GM23338 (cell line): ENCODE results near the gene PALLD. TPM values are rescaled to one million over a fixed set of nuclear protein-coding genes. Genes with fewer than 3 reads are reported as not detected.
A peak's percentile ranks its signal among the peaks of the same experiment; 100 is the strongest.

Experiments used
- ATAC-seq: fragments of 200-7000 bp; cut with Tn5 transposase; 3 replicates; pipeline ENCODE4 v1.9.1; 2020
- DNase-seq: peaks from one replicate; pipeline ENCODE4 v3.0.0-alpha.2; 2015; ENCODE audit warnings: low spot score
- H2AFZ ChIP-seq: fragments of 200-600 bp; sonication (generic); 2 replicates; pipeline ENCODE4 v1.8.0; 2016; ENCODE audit warnings: antibody characterized with exemption, mild to moderate bottlenecking, moderate library complexity
- H3F3A ChIP-seq: fragments of 200-600 bp; sonication (generic); replicated peaks from 2 replicates; pipeline ENCODE4 v1.8.0; 2017; ENCODE audit warnings: antibody characterized with exemption, mixed run types, low read depth
- H3K27ac ChIP-seq: fragments of 200-600 bp; sonication (generic); 2 replicates; pipeline ENCODE4 v1.6.1; 2016; ENCODE audit warnings: low read depth
- H3K27me3 ChIP-seq: fragments of 200-600 bp; sonication (generic); 2 replicates; pipeline ENCODE4 v1.8.0; 2016; ENCODE audit warnings: mild to moderate bottlenecking, mixed run types, moderate library complexity; ENCODE audit not compliant: insufficient read depth
- H3K36me3 ChIP-seq: fragments of 200-600 bp; sonication (generic); 2 replicates; pipeline ENCODE4 v1.8.0; 2016; ENCODE audit warnings: mild to moderate bottlenecking; ENCODE audit not compliant: insufficient read depth
- H3K4me1 ChIP-seq: fragments of 200-600 bp; sonication (generic); 2 replicates; pipeline ENCODE4 v1.8.0; 2016; ENCODE audit warnings: mild to moderate bottlenecking, moderate library complexity; ENCODE audit not compliant: insufficient read depth
- H3K4me2 ChIP-seq: fragments of 200-600 bp; sonication (generic); 2 replicates; pipeline ENCODE4 v1.7.1; 2017; ENCODE audit warnings: mixed run types
- H3K4me3 ChIP-seq: fragments of 200-600 bp; sonication (generic); 2 replicates; pipeline ENCODE4 v1.6.1; 2016; ENCODE audit warnings: mixed run types
- H3K79me2 ChIP-seq: fragments of 200-600 bp; sonication (generic); replicated peaks from 2 replicates; pipeline ENCODE4 v1.8.0; 2017; ENCODE audit warnings: mild to moderate bottlenecking; ENCODE audit not compliant: insufficient read depth
- H3K9me2 ChIP-seq: fragments of 200-600 bp; sonication (generic); 2 replicates; pipeline ENCODE4 v1.8.0; 2017; ENCODE audit not compliant: insufficient read depth
- H4K20me1 ChIP-seq: fragments of 200-600 bp; sonication (generic); replicated peaks from 2 replicates; pipeline ENCODE4 v1.8.0; 2017; ENCODE audit warnings: mild to moderate bottlenecking; ENCODE audit not compliant: insufficient read depth
- H3K27ac Mint-ChIP-seq: 2 replicates; pipeline ENCODE4 v1.8.0; 2020; ENCODE audit warnings: inconsistent platforms, mild to moderate bottlenecking, moderate library complexity, mixed read lengths
- H3K27me3 Mint-ChIP-seq: 3 replicates; pipeline ENCODE4 v1.8.0; 2022; ENCODE audit warnings: low read depth, mild to moderate bottlenecking, moderate library complexity, mixed read lengths, inconsistent platforms; ENCODE audit not compliant: insufficient read depth, poor library complexity
- H3K36me3 Mint-ChIP-seq: 3 replicates; pipeline ENCODE4 v1.8.0; 2021; ENCODE audit warnings: low read depth, mild to moderate bottlenecking, inconsistent platforms, moderate library complexity, mixed read lengths
- H3K4me1 Mint-ChIP-seq: 3 replicates; pipeline ENCODE4 v1.8.0; 2020; ENCODE audit warnings: mild to moderate bottlenecking, inconsistent platforms, mixed read lengths
- H3K4me3 Mint-ChIP-seq: 3 replicates; pipeline ENCODE4 v1.8.0; 2021; ENCODE audit warnings: moderate library complexity, mild to moderate bottlenecking, inconsistent platforms, mixed read lengths
- H3K9me3 Mint-ChIP-seq: 3 replicates; pipeline ENCODE4 v1.8.0; 2020; ENCODE audit warnings: moderate library complexity, mild to moderate bottlenecking, inconsistent platforms, mixed read lengths
- EZH2phosphoT487 ChIP-seq: fragments of 200-600 bp; sonication (generic); IDR thresholded peaks from one replicate; pipeline ENCODE4 v1.8.1; 2018; ENCODE audit warnings: antibody characterized with exemption; ENCODE audit not compliant: unreplicated experiment
- JUNB ChIP-seq: IDR thresholded peaks from one replicate; pipeline ENCODE4 v1.6.1; 2016; ENCODE audit warnings: antibody characterized with exemption; ENCODE audit not compliant: unreplicated experiment
- NANOG ChIP-seq: IDR thresholded peaks from 2 replicates; pipeline ENCODE4 v1.6.1; 2016; ENCODE audit warnings: antibody characterized with exemption, borderline replicate concordance
- POLR2AphosphoS5 ChIP-seq: IDR thresholded peaks from 2 replicates; pipeline ENCODE4 v1.6.1; 2016; ENCODE audit warnings: antibody characterized with exemption, low read depth
- STAT1 ChIP-seq: IDR thresholded peaks from one replicate; pipeline ENCODE4 v1.6.1; 2016; ENCODE audit warnings: antibody characterized with exemption; ENCODE audit not compliant: unreplicated experiment
- ZNF114 ChIP-seq: fragments of 250-450 bp; sonication (Bioruptor Pico); IDR thresholded peaks from 2 replicates; pipeline ENCODE4 v1.5.0; 2020; ENCODE audit warnings: mild to moderate bottlenecking, moderate library complexity
- ZNF331 ChIP-seq: fragments of 250-450 bp; sonication (Bioruptor Pico); IDR thresholded peaks from 2 replicates; pipeline ENCODE4 v1.5.0; 2020; ENCODE audit warnings: low read depth, mild to moderate bottlenecking, moderate library complexity
- polyA plus RNA-seq: library from polyadenylated mRNA; unstranded; fragments of >200 nt; fragmentation: Nextera tagmentation; extraction: Ambion mirVana; gene quantifications from 2 replicates; pipeline ENCODE4 v1.2.1, GENCODE V29; 2016
- total RNA-seq: library from RNA; depleted of rRNA; stranded (reverse); fragments of >200 nt; shearing (Covaris generic); gene quantifications from 2 replicates; pipeline ENCODE4 v1.2.3, GENCODE V29; 2014
- TF ChIP-seq, protein P1 (sequence below): fragments of 250-450 bp; sonication (Bioruptor Pico); IDR thresholded peaks from 2 replicates; pipeline ENCODE4 v1.5.0; 2020; ENCODE audit warnings: mild to moderate bottlenecking, moderate library complexity
- TF ChIP-seq, protein P2 (sequence below): IDR thresholded peaks from one replicate; pipeline ENCODE4 v1.6.1; 2018; ENCODE audit warnings: antibody characterized with exemption; ENCODE audit not compliant: unreplicated experiment
- TF ChIP-seq, protein P3 (sequence below): IDR thresholded peaks from 2 replicates; pipeline ENCODE4 v1.6.1; 2016; ENCODE audit warnings: antibody characterized with exemption
- TF ChIP-seq, protein P4 (sequence below), 2 experiments: fragments of 200-600 bp in 1 of 2; sonication (generic) in 1 of 2; conservative IDR thresholded peaks; 2 replicates each; pipeline versions ENCODE4 v1.5.1 to v1.6.1; 2016 to 2017; ENCODE audit warnings: antibody characterized with exemption in 2 of 2, low read depth in 2 of 2, mild to moderate bottlenecking in 2 of 2, moderate library complexity in 1 of 2

The PALLD gene
- total and polyA plus RNA-seq, 2 experiments from 2014 or later: 13.1 to 30.2 TPM

DNA sequence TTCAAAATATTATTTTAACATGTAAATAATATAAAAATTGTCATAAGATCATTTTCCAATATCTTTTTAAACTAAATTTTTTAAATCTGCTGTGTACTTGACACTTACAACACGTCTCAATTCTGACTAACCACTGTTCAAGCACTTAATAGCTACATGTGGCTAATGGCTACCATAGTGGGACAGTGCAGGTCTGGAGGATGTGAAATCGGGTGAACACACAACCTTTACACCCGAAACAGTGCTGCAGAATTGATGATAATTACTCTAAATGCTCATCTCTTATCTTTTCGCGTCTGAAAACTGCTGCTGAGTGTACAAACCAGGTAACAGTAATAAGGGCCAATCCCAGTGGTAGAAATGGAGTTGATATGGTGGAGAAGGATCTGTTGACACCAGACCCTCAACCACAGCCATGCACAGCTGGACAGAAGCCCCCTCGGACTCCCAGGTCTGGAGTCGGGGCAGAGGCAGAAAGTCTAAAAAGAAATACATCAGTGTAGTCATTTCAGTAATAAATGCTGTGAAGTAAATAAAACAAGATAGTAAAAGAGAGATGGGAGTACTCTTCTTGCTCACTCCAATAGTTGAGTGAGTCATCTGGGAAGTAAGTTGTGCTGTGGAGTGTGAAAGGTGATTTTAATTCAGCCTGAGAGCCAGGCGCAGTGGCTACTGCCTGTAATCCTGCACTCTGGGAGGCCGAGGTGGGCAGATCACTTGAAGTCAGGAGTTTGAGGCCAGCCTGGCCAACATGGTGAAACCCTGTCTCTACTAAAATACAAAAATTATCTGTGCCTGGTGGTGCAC lies 363.2 kb downstream of the PALLD start:
- Histone ChIP-seq H3K4me1 (peaks cover 8% of the 10 kb centered on the region), H3F3A (no peaks in the 10 kb centered on the region), H4K20me1 (no peaks in the 10 kb centered on the region), H3K36me3 (no peaks in the 10 kb centered on the region), H3K79me2 (no peaks in the 10 kb centered on the region), H2AFZ (no peak overlapping the region), H3K4me3 (no peak overlapping the region), H3K27ac (no peak overlapping the region), H3K9me2 (peaks cover 3% of the 10 kb centered on the region; the same call in 1 of the 2 replicates), H3K27me3 (no peaks in the 10 kb centered on the region), H3K4me2 (no peak overlapping the region)
- Mint-ChIP-seq H3K27ac (0 out of 2 replicates have a peak overlapping the region, but pooled peaks have one; percentile 40), H3K4me3 (no peak overlapping the region), H3K27me3 (peaks cover 5% of the 10 kb centered on the region), H3K9me3 (no peaks in the 10 kb centered on the region), H3K36me3 (peaks cover 14% of the 10 kb centered on the region; the same call in 2 of the 3 replicates), H3K4me1 (peaks cover 37% of the 10 kb centered on the region)
- ATAC-seq: no peak
- no peak for DNase-seq
- TF ChIP-seq, protein P1, sequence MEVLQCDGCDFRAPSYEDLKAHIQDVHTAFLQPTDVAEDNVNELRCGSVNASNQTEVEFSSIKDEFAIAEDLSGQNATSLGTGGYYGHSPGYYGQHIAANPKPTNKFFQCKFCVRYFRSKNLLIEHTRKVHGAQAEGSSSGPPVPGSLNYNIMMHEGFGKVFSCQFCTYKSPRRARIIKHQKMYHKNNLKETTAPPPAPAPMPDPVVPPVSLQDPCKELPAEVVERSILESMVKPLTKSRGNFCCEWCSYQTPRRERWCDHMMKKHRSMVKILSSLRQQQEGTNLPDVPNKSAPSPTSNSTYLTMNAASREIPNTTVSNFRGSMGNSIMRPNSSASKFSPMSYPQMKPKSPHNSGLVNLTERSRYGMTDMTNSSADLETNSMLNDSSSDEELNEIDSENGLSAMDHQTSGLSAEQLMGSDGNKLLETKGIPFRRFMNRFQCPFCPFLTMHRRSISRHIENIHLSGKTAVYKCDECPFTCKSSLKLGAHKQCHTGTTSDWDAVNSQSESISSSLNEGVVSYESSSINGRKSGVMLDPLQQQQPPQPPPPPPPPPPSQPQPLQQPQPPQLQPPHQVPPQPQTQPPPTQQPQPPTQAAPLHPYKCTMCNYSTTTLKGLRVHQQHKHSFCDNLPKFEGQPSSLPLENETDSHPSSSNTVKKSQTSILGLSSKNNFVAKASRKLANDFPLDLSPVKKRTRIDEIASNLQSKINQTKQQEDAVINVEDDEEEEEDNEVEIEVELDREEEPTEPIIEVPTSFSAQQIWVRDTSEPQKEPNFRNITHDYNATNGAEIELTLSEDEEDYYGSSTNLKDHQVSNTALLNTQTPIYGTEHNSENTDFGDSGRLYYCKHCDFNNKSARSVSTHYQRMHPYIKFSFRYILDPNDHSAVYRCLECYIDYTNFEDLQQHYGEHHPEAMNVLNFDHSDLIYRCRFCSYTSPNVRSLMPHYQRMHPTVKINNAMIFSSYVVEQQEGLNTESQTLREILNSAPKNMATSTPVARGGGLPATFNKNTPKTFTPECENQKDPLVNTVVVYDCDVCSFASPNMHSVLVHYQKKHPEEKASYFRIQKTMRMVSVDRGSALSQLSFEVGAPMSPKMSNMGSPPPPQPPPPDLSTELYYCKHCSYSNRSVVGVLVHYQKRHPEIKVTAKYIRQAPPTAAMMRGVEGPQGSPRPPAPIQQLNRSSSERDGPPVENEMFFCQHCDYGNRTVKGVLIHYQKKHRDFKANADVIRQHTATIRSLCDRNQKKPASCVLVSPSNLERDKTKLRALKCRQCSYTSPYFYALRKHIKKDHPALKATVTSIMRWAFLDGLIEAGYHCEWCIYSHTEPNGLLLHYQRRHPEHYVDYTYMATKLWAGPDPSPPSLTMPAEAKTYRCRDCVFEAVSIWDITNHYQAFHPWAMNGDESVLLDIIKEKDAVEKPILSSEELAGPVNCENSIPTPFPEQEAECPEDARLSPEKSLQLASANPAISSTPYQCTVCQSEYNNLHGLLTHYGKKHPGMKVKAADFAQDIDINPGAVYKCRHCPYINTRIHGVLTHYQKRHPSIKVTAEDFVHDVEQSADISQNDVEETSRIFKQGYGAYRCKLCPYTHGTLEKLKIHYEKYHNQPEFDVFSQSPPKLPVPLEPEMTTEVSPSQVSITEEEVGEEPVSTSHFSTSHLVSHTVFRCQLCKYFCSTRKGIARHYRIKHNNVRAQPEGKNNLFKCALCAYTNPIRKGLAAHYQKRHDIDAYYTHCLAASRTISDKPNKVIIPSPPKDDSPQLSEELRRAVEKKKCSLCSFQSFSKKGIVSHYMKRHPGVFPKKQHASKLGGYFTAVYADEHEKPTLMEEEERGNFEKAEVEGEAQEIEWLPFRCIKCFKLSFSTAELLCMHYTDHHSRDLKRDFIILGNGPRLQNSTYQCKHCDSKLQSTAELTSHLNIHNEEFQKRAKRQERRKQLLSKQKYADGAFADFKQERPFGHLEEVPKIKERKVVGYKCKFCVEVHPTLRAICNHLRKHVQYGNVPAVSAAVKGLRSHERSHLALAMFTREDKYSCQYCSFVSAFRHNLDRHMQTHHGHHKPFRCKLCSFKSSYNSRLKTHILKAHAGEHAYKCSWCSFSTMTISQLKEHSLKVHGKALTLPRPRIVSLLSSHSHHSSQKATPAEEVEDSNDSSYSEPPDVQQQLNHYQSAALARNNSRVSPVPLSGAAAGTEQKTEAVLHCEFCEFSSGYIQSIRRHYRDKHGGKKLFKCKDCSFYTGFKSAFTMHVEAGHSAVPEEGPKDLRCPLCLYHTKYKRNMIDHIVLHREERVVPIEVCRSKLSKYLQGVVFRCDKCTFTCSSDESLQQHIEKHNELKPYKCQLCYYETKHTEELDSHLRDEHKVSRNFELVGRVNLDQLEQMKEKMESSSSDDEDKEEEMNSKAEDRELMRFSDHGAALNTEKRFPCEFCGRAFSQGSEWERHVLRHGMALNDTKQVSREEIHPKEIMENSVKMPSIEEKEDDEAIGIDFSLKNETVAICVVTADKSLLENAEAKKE (CRISPR knock-in tag): no peak
- no peak for TF ChIP-seq ZNF331 (CRISPR knock-in tag)
- TF ChIP-seq, protein P2, sequence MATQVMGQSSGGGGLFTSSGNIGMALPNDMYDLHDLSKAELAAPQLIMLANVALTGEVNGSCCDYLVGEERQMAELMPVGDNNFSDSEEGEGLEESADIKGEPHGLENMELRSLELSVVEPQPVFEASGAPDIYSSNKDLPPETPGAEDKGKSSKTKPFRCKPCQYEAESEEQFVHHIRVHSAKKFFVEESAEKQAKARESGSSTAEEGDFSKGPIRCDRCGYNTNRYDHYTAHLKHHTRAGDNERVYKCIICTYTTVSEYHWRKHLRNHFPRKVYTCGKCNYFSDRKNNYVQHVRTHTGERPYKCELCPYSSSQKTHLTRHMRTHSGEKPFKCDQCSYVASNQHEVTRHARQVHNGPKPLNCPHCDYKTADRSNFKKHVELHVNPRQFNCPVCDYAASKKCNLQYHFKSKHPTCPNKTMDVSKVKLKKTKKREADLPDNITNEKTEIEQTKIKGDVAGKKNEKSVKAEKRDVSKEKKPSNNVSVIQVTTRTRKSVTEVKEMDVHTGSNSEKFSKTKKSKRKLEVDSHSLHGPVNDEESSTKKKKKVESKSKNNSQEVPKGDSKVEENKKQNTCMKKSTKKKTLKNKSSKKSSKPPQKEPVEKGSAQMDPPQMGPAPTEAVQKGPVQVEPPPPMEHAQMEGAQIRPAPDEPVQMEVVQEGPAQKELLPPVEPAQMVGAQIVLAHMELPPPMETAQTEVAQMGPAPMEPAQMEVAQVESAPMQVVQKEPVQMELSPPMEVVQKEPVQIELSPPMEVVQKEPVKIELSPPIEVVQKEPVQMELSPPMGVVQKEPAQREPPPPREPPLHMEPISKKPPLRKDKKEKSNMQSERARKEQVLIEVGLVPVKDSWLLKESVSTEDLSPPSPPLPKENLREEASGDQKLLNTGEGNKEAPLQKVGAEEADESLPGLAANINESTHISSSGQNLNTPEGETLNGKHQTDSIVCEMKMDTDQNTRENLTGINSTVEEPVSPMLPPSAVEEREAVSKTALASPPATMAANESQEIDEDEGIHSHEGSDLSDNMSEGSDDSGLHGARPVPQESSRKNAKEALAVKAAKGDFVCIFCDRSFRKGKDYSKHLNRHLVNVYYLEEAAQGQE: no peak
- no peak for TF ChIP-seq JUNB
- no peak for TF ChIP-seq STAT1
- no peak for TF ChIP-seq EZH2phosphoT487
- TF ChIP-seq ZNF114 (CRISPR knock-in tag): no peak
- no peak for TF ChIP-seq NANOG
- TF ChIP-seq POLR2AphosphoS5: no peak
- TF ChIP-seq, protein P3, sequence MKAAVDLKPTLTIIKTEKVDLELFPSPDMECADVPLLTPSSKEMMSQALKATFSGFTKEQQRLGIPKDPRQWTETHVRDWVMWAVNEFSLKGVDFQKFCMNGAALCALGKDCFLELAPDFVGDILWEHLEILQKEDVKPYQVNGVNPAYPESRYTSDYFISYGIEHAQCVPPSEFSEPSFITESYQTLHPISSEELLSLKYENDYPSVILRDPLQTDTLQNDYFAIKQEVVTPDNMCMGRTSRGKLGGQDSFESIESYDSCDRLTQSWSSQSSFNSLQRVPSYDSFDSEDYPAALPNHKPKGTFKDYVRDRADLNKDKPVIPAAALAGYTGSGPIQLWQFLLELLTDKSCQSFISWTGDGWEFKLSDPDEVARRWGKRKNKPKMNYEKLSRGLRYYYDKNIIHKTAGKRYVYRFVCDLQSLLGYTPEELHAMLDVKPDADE: no peak
- TF ChIP-seq, protein P4, sequence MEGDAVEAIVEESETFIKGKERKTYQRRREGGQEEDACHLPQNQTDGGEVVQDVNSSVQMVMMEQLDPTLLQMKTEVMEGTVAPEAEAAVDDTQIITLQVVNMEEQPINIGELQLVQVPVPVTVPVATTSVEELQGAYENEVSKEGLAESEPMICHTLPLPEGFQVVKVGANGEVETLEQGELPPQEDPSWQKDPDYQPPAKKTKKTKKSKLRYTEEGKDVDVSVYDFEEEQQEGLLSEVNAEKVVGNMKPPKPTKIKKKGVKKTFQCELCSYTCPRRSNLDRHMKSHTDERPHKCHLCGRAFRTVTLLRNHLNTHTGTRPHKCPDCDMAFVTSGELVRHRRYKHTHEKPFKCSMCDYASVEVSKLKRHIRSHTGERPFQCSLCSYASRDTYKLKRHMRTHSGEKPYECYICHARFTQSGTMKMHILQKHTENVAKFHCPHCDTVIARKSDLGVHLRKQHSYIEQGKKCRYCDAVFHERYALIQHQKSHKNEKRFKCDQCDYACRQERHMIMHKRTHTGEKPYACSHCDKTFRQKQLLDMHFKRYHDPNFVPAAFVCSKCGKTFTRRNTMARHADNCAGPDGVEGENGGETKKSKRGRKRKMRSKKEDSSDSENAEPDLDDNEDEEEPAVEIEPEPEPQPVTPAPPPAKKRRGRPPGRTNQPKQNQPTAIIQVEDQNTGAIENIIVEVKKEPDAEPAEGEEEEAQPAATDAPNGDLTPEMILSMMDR (conservative IDR thresholded peaks at IDR 0.05; ENCODE audit: low read depth in 2 of 2): no peak
